Left colon (tissue), 2 donors: ENCODE measurements around the gene THOP1. TPM values are rescaled to one million over a fixed set of nuclear protein-coding genes. Genes with fewer than 3 reads are reported as not detected.
A peak's percentile ranks its signal among the peaks of the same experiment; 100 is the strongest.
"Not testable (repeated sequence)": the region's sequence is repeated elsewhere in the genome, so short reads cannot be mapped to it uniquely, and the experiment has no call there.

ENCODE experiments used
- ATAC-seq: fragments of 200-7000 bp; cut with Tn5 transposase; one replicate; pipeline ENCODE4 v1.9.1; 2020; ENCODE audit warnings: mild to moderate bottlenecking, moderate library complexity
- DNase-seq, 2 donors: peaks; one replicate each; pipeline ENCODE4 v3.0.0-alpha.2; 2020
- intact Hi-C, 2 donors: fragments of 100-400 bp; cut with DNase I in 1 of 2; cut with micrococcal nuclease in 1 of 2; formaldehyde crosslinking; loops; one replicate each; pipeline versions ENCODE4 v1.11.2 to v1.14.0; 2022; cut with DNase I, micrococcal nuclease
- total RNA-seq, 2 donors: library from RNA; stranded (reverse); fragmentation: NEBNext Ultra II Directional; extraction: Animal tissue kit (Norgen Biotek cat#: 25700); gene quantifications; one replicate each; pipeline ENCODE4 v1.2.1, GENCODE V29; 2021
- donor health status: DM: no; HTN: no; CAD: no.
- donor health status: DM: yes; HTN: yes; CAD: no.

Gene THOP1
- total RNA-seq, 2 donors from 2014 or later, result 43.6 to 46.0 TPM

- intact Hi-C loops, result no loop called here
- ATAC-seq (no peak), DNase-seq (no peak)
These were observed 25.1 kb downstream of the THOP1 start for GRCh38 chr19:2810141-2811091.

GRCh38 chr19:2811221-2811722, 26.0 kb downstream of the THOP1 start:
- DNase-seq (peak; percentile 70 to 72), ATAC-seq (peak; percentile 82)
- intact Hi-C loops, result no loop called here

- intact Hi-C loops, result no loop called here
- peak; percentile 93 for ATAC-seq
- DNase-seq, result peak; percentile 62 to 68
These were observed 26.6 kb downstream of the THOP1 start for GRCh38 chr19:2811735-2812413.

GRCh38 chr19:2812414-2813234, 27.3 kb downstream of the THOP1 start:
- intact Hi-C loops, result no loop called here
- ATAC-seq (no peak), DNase-seq (no peak)

GRCh38 chr19:2813235-2814160, 28.2 kb downstream of the THOP1 start:
- ATAC-seq, result no peak
- intact Hi-C loops, result no loop called here

GRCh38 chr19:2814426-2814825, 29.1 kb downstream of the THOP1 start:
- no peak for ATAC-seq
- no peak for DNase-seq
- intact Hi-C loops, result no loop called here

More at GRCh38 chr19:2813235-2814160, 28.2 kb downstream of the THOP1 start:
- no peak for DNase-seq

- ATAC-seq (no peak), DNase-seq (no peak)
- intact Hi-C loops, result no loop called here
These were observed 29.9 kb downstream of the THOP1 start for GRCh38 chr19:2815191-2815614.

GRCh38 chr19:2815923-2816322, 30.6 kb downstream of the THOP1 start:
- ATAC-seq, result no peak
- no peak for DNase-seq
- intact Hi-C loops, result no loop called here

- DNase-seq (no peak), ATAC-seq (no peak)
- intact Hi-C loops, result no loop called here
These were observed 31.3 kb downstream of the THOP1 start for GRCh38 chr19:2816641-2817040.

GRCh38 chr19:2817237-2817829, 32.0 kb downstream of the THOP1 start:
- DNase-seq, ATAC-seq, intact Hi-C loops: not testable (repeated sequence)

GRCh38 chr19:2819540-2820111, 34.3 kb downstream of the THOP1 start, which contains the start of gene ZNF554:
TSS of gene ZNF554 (plus strand) at chr19:2819868. CDS start at chr19:2820072, 204 bp downstream.
- DNase-seq (peak; percentile 96 to 99), ATAC-seq (peak; percentile 96)
- intact Hi-C loops, result no loop called here

- ATAC-seq (peak; percentile 15), DNase-seq (peak in 1 of 2 donors; percentile 26)
- intact Hi-C loops, result no loop called here
These were observed 34.9 kb downstream of the THOP1 start for GRCh38 chr19:2820112-2820702.

- intact Hi-C loops, result no loop called here
- DNase-seq (no peak), ATAC-seq (no peak)
These were observed 37.5 kb downstream of the THOP1 start for GRCh38 chr19:2822846-2823245.

- intact Hi-C loops, result no loop called here
- ATAC-seq, result no peak
- DNase-seq, result no peak
These were observed 38.3 kb downstream of the THOP1 start for GRCh38 chr19:2823646-2824045.

- no peak for ATAC-seq
- intact Hi-C loops, result no loop called here
- DNase-seq, result no peak
These were observed 38.8 kb downstream of the THOP1 start for GRCh38 chr19:2824129-2824528.

GRCh38 chr19:2827022-2827421, 41.7 kb downstream of the THOP1 start:
- no peak for ATAC-seq
- DNase-seq, result no peak
- intact Hi-C loops, result no loop called here
